ENCODE measurements around the gene CDK5RAP2.

DNA sequence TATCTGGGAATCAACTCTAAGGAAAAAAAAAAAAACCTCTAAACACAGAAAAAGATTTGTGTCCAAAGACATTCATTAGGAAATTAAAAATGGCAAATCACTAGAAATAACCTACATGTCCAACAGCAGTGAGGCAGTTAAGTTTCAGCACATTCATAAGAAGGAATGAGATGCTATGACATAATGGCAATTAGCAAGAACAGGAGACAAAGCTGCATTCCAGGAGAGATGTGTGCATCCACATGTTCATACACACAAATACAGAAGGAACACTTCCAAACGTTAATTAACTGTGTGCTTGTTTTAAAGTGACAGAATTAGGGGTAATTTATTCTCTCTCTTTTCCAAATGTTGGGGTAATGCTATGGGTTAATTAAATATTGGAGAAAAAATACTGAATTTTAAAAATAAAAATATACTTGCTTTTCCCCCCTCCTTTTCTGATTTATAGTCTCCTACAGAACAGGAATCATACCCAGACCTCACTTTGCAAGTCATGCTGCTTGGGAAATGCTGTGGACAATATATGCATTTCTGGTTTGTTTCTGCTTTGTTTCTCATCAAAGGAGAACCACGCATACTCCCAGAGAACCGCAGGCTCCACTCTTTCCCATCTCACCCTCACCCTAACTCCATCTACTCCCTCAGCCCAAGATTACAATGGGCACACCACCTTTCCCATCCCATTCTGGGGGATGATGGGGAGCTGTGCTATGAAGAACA lies 114.1 kb downstream of the CDK5RAP2 start:
- TF ChIP-seq, protein P1, sequence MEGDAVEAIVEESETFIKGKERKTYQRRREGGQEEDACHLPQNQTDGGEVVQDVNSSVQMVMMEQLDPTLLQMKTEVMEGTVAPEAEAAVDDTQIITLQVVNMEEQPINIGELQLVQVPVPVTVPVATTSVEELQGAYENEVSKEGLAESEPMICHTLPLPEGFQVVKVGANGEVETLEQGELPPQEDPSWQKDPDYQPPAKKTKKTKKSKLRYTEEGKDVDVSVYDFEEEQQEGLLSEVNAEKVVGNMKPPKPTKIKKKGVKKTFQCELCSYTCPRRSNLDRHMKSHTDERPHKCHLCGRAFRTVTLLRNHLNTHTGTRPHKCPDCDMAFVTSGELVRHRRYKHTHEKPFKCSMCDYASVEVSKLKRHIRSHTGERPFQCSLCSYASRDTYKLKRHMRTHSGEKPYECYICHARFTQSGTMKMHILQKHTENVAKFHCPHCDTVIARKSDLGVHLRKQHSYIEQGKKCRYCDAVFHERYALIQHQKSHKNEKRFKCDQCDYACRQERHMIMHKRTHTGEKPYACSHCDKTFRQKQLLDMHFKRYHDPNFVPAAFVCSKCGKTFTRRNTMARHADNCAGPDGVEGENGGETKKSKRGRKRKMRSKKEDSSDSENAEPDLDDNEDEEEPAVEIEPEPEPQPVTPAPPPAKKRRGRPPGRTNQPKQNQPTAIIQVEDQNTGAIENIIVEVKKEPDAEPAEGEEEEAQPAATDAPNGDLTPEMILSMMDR (conservative IDR thresholded peaks at IDR 0.05 in 1 of 2, IDR thresholded peaks at IDR 0.05 in 1 of 2; ENCODE audit: extremely low read depth in 1 of 2, insufficient read depth in 1 of 2, low read depth in 1 of 2, low read length in 2 of 2), result no peak
- TF ChIP-seq EZH2 (IDR thresholded peaks at IDR 0.05; ENCODE audit: borderline replicate concordance, low read length), result no peak
